SK-MEL-5 (cell line): Measurements from ENCODE around the gene TNFRSF4. TPM values are rescaled to one million over a fixed set of nuclear protein-coding genes. Genes with fewer than 3 reads are reported as not detected.
A peak's percentile ranks its signal among the peaks of the same experiment; 100 is the strongest.

Experiments used
- DNase-seq: peaks from one replicate; pipeline ENCODE4 v3.0.0-alpha.2; 2016; ENCODE audit warnings: low read depth, low spot score
- in situ Hi-C: cut with HindIII; loops from 2 replicates; pipeline ENCODE4 v1.10.0; 2016; ENCODE audit warnings: low sequenced_read_pairs, high pct_unique_total_duplicates, low pct_unique_long_range_greater_than_20kb
- total RNA-seq: library from RNA; depleted of rRNA; stranded (reverse); fragments of >200 nt; shearing (Covaris generic); gene quantifications from 2 replicates; pipeline ENCODE4 v1.2.3, GENCODE V29; 2014

TNFRSF4 gene
- total RNA-seq, 1 experiment from 2014 or later = not detected

GRCh38 chr1:1237874-1238701 lies 24.1 kb upstream of the TNFRSF4 start:
- in situ Hi-C loops = no loop called here
- DNase-seq = peak; percentile 17

DNA sequence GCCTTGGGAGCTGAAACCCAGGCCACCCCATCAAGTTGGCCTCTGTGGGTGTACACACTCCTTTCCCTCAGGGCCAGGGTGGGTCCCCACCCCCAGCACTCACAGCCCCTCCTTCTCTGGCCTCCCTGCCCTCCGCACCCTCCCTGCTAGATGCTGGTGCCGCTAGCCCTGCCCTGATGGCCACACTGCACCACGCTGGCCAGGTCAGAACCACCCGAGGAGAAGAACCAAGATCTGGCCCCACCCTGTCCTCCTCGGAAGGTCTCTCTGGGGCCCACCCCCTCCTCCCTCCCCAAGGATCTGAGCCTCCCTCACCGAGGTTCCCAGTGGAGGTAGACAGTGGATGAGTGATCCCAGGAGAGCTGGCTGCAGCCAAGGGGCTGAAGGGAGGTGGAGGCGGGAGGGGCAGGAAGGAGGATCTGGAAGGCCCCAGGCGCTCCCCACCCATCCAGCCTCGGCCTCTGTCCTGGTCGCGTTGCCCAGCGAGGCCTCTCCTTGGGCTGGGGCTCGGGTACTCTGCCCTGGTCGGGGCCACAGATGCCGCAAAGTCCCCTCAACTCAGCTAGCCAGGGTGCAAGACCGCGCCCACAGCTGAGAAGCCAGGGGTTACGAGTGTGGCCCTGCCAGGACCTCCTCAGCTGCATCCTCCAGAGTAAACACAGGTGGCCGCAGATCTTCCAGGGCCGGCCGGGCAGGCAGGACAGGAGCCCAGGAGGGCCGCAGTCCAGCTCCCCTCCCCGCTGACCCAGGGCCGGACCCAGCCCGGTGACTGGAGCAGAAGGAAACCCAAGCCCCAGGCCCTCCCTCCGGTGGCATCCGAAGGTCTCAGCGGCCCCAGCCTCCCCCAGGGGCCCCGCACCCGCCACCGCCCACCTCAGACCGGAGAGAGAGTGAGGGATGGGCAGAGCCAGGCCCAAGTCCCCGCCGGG lies 23.3 kb upstream of the TNFRSF4 start:
- no peak for DNase-seq
- in situ Hi-C loops = no loop called here

DNA sequence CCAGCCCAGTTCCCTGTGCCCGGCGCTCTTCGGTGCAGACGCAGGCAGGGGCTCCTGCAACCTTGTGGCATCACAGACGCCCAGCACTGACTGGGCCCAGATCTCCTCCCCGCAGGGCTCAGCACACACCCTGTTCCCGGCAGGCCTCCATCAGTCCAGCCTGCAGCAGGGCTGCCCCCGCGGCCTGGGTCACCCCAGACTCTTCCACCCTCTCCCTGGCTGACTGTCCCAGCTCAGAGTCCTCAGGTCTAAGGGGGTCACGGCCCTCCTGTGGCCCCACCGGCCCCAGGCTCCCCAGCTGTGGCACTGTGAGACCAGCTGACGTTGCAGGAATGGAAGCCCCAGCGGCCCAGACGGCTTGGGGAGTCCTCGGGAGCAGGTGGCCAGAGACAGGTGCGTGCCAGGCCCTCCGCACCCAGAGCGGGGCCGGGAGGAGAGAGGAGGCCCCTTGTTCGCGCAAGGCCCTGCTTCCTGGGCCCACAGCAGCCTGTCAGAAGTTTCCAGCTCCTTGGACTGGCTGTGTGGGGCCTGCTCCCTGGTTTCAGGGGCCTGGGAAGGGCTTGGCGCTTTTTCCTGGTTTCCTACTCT lies 22.3 kb upstream of the TNFRSF4 start:
- DNase-seq = no peak
- in situ Hi-C loops = no loop called here

- DNase-seq = no peak
- in situ Hi-C loops = no loop called here
Observed at GRCh38 chr1:1235016-1235744, 21.2 kb upstream of the TNFRSF4 start.

DNA sequence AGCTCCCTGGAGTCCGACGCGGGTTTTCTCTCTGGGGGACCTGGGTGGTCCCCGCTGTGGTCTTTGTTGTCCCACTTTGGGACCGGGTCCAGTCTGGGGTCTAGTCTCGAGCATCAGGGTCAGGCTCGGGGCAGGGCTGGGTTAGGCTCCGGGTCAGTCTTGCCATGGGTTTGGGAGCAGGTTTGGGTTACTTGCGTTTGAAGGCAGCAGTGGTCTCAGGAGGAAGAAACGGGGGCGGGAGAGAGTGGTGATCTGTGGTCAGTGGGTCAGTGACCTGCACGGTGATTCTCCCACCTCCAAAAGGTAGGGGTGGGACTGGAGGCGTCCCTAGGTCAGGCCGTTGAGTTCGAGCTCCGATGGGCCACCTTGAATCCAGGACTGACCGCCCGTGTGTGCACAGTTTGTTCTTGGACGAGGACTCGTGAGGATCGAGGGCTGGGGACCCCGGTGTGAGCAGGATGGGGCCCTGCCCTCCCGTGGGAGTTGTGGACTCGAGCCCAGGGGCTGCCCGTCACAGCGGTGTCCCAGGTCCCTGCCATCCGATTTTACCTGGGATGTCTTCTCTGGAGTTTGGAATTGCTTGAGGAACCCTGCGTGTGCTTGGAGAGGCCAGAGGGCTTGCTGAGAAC lies 20.3 kb upstream of the TNFRSF4 start:
- DNase-seq = no peak
- in situ Hi-C loops = no loop called here

- in situ Hi-C loops = no loop called here
- DNase-seq = no peak
Observed at GRCh38 chr1:1233567-1233892, 19.6 kb upstream of the TNFRSF4 start.

- no peak for DNase-seq
- in situ Hi-C loops = no loop called here
Observed at GRCh38 chr1:1232796-1233566, 19.0 kb upstream of the TNFRSF4 start.

DNA sequence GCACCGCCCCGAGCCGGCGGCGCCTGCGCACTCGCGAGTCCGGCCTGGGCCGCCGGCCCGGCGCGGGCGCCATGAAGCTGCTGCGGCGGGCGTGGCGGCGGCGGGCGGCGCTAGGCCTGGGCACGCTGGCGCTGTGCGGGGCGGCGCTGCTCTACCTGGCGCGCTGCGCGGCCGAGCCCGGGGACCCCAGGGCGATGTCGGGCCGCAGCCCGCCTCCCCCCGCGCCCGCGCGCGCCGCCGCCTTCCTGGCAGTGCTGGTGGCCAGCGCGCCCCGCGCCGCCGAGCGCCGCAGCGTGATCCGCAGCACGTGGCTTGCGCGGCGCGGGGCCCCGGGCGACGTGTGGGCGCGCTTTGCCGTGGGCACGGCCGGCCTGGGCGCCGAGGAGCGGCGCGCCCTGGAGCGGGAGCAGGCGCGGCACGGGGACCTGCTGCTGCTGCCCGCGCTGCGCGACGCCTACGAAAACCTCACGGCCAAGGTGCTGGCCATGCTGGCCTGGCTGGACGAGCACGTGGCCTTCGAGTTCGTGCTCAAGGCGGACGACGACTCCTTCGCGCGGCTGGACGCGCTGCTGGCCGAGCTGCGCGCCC lies 18.3 kb upstream of the TNFRSF4 start, which contains the start of gene B3GALT6:
Gene B3GALT6 (plus strand): TSS at position 30 of the 588 bp plus-strand sequence. CDS start 42 bp downstream, at position 72.
- DNase-seq = no peak
- in situ Hi-C loops = no loop called here

DNA sequence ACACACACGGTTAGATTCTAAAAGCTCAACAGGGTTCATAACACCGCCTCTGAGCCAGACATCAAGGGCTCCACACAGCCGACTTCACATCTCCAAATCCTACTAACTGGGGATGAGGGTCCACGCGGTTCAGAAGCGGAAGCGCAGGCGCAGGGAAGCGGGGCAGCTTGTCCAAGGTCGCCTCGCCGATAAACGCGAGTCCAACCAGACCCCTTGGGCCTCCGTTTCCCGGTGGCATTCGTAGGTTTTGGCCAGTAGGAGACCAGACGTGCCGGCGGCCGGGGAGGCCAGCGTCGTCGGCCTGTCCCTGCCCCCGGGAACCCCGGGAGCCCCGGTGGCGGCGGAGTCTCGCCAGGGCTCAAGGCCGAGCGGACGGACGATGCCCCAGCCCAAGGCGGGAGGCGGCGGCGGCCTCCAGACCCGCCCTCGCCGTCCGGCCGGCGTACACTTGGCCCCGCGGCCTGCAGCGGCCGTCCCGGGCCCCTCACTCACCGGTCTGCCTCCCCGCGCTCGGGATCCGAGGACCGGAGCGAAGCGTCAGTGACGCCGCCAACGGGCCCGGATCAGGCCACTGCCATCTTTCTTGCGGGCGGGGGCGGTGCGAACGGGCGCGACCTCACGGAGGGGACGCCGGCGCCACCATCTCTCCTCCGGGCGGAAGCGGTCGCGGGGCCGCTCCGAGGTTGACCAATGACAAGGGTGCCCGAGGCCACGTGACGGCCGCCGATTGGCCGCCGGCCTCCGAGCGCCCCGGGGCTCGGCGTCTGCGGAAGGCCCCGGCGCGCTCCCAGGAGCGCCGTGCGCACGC lies 17.7 kb upstream of the TNFRSF4 start, which contains the start of gene SDF4:
Gene SDF4 (minus strand): TSS at position 602 of the 808 bp plus-strand sequence. CDS start 3,229 bp downstream, outside the sequence.
- in situ Hi-C loops = no loop called here
- peak; percentile 92 for DNase-seq

DNA sequence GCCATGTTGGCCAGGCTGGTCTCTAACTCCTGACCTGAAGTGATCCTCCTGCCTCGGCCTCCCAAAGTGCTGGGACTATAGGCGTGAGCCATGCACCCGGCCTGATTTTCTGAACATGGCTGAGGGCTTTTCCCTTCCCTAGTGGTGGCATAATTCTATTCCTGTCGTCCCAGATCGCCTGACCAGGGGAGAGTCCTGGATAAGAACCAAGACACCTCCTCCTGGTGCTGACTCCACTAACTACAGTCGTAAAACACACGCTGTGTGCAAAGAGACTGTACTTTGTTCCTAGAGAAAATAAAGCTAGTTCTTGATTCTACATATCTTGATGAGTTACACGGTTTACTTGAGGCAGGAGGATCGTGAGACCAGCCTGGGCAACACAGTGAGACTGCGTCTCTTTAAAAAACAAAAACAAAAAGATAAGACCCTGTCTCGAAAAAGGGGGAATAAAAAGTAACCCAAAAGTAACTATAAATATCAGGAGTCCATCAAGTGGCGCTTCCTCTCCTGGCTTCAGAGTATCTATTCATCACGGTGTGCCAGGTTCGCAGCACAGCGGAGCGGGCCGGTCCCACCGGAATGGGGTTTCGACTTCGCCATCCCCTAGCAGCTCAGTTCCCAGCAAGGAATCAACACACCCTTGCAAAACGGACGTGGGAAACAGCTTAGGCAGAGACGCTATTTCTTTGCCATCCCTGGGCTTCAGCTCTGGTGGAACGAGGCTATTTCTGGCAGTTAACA lies 16.9 kb upstream of the TNFRSF4 start:
- in situ Hi-C loops = no loop called here
- peak; percentile 65 for DNase-seq

DNA sequence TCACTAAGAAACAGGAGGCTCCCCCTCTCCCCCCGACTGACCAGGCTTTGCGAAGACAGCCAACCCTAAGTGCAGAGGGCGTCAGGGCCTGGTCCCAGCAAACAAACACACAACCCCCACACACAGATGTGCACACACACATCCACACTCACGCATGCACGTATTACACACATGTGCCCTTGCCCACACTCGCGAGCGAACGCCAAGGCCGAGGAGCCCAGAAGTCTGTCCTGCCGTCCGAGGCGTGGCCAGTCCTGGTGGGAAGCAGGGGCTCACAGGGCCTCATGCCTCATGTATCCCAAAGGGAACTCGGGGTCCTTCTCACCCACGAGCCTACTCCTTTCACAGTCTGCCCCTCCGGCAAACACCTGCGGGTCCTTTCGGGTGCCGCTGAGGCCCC lies 15.8 kb upstream of the TNFRSF4 start:
- in situ Hi-C loops = no loop called here
- no peak for DNase-seq

GRCh38 chr1:1228596-1229321 lies 14.8 kb upstream of the TNFRSF4 start:
- in situ Hi-C loops = no loop called here
- DNase-seq = no peak

DNA sequence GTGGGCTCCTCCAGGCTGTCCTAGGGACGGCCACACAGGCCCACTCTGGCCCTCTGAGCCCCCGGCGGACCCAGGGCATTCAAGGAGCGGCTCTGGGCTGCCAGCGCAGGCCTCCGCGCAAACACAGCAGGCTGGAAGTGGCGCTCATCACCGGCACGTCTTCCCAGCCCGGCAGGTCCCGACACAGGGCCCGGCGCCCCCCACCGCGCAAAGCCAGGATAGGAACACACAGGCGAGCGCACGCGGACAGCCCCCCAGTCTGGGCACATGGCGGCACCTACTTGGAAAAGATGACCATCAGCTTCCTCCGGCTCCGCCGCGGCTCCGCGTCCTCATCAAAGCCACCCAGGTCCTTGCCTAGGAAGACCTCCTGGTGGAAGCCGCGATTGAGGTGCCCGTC lies 14.2 kb upstream of the TNFRSF4 start:
- no peak for DNase-seq
- in situ Hi-C loops = no loop called here

GRCh38 chr1:1227386-1227785 lies 13.4 kb upstream of the TNFRSF4 start:
- in situ Hi-C loops = no loop called here
- no peak for DNase-seq
